Activated CD8-positive, alpha-beta memory T cell treated with anti-CD3 and anti-CD28 coated beads, Interleukin-2, amount 50 U/mL, for 24 hours (primary cell): ENCODE measurements around the gene LRP1B.

Experiments
- DNase-seq: peaks from one replicate; pipeline ENCODE4 v3.0.0-alpha.2; 2020; ENCODE audit errors: extremely low read depth

The LRP1B gene

DNA sequence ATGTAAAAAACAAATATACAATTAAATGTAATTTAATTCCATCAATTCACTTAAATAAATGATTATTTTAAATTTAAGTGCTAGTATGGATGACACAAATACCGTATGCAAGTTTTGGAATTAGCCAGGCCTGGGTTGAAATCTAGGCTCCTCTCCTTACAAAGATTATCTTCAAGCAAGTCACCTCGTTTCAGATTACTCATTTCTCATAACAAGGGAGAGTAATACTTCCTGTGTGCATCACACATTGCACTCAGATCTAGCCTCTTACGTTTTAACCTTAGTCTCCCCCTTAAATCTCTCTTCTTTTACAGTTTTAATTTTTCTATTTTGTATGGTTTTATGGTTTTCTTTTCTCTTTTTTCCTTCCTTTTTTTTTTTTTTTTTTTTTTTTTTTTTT lies 1874.7 kb downstream of the LRP1B start:
- no peak for DNase-seq

DNA sequence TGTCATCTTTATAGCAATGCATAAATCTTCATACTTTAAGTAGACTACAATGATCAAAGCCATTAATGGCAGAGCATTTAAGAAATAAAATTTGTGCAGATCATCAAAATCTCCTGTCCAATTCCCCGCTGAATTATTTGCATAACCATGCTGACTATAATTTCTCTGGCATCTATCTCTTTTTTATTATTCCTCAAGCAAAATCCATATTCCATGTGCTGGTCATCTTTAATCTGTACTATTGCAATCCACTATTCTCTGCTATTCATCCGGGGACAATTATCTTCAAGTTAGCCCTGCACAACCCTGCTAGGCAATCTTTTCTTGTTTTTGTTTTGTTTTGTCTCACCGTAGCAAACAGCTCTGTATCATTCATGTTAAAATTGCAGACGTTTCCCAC lies 1881.0 kb downstream of the LRP1B start:
- DNase-seq = no peak

DNA sequence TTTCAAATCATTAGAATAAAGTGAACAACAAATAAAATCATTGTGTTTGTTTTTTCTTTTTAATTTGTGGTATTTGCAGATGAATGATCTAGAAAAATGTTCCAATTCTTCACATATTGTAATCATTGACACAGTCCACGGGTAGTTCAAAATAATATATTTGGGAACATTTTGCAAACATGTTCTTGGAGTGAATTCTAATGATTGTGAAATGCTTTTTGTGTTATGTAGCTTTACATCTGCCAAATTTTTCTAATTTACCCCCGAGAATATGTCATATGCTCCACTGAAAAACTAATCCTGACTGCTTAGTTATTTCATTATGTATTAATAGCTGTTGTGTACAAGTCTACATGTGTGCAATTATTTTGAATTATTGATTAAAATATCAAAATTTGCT lies 1882.2 kb downstream of the LRP1B start:
- DNase-seq = no peak

DNA sequence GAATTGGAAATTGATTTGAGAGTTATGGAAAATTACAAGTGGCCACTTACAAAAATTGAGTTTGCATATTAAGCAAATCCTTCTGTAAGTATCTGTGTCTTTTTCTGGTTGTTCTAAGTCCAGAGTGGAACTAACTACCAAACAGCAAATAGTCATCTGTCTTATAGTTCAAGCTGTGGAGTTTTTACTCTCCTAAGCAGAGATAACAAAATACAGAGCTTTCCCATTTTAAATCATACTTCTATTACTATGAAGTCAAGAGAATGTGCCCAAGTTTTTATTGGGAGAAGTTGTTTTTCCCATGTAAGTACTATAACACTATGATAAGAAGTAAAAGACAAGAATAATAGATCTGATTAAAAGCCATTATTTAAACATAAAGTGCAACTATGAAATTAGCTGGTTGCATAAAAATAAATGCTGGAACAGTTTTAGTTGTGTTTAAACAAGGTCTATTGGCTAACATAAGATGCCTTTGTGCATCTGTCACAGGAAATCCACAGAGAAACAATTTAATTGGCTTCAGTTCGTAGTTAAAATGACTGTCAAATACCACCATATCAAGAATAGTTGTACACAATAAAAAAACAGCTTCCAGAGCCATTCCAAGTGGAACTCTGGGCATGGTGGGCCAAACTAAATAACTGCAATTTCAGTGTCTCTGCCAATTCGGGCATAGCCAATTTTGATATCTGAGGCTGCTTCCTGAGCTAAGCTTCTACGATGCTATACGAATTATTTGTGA lies 1883.2 kb downstream of the LRP1B start:
- no peak for DNase-seq

DNA sequence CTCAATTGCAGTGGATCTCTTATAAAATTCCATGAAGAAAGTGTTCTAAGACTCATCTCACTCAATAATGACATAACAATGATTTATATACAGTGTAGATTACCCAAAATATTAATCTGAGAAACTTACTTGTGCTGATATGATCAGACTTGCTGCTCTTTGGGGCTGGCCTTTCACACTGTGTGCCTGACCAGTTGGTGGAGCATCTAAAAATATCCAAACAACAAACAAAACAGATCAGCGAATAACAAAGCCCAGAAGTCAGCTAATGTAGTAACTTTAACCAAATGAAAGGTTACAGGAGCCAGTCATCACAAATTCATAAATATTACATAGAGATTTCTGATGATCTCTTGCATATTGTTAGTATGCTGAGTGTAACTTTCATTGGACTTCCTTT lies 1883.9 kb downstream of the LRP1B start:
- no peak for DNase-seq

DNA sequence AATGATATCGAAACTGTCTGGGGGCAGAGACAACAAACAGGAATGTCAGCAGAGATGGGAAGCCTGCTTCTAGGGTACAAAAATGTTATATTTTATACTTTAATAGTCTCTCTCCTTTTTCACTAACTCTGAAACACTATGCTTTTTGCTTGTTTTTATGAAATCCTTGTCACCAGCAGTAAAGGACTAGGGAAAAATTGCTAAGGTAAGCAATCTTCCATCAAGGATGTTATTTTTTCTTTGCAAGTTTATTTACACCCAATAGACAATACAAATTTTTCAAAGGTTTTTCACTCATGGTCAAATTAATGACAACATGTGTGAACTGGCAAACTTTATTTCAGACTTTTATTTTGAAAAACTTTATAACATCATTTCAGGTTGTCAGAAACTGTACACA lies 1884.8 kb downstream of the LRP1B start:
- DNase-seq = no peak

DNA sequence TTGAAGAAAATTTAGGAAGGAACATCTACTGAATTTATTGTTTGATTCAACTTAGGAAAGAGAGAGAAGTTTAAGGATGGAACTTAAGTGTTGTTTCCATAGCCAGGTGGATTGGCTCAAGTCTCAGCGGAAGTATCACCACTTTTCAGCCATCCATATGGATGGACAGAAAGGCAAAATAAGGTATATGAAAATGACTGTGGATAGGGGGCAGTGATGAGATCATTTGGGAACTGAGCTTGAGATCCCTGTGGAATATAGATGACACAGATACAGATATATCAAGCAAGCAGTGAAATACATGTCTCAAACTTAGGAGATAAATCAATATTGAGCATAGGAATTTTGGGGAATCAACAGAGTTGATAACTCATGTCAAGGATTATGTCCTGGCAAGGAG lies 1887.9 kb downstream of the LRP1B start:
- no peak for DNase-seq

DNA sequence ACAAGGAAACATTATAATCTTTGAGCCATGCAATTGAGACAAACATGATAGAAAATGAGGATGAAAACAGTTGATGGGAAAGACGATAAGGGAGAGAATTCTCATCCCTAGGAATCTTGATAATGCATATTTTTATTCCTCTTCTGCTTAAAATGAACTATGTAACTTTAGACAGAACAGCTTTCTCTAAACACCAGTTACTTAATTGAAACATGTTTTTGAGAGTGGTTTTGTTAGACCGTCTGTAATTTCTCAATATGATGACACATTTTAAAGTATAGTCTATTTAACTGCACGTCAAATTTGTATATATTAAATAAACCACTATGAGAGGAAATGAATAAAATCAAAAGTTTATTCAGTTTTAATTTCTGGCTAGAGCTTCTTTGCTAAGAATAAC lies 1896.7 kb downstream of the LRP1B start:
- DNase-seq = no peak

DNA sequence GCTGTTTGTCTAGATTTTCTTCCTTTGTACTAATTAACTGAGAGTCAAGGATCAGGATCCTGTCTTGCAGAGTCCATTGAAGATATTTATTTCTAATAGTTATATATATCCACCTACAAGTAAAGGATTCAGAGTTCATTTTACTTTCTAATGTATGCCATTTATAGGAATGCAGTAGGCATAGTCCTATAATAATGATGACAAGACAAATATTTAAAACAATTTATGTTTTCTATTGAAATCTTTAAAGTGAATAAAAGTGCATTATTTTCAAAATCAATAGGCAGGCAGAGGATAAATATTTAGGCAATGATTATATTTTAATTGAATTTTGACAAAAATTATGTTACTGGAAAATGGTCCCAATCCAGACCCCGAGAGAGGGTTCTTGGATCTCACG lies 1919.9 kb downstream of the LRP1B start:
- DNase-seq = no peak

DNA sequence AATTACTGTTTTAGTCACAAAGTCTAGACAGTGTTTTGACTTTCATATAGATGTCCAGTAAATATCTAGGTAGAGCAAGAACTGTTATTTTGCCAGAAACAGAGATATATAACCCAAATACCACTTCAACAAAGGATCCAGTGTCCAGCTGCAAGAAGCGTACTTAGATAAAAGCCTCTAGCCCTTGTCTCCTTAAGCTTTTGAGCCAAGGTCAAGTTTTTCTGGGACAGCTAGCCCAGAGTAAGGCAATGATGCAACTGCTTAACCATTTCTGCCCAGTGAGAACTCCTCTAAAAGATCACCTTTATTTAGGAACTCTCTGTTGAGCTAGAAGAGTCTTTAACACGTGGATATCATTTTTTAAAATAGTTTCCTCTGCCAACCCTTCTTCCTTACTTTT lies 1925.7 kb downstream of the LRP1B start:
- no peak for DNase-seq

DNA sequence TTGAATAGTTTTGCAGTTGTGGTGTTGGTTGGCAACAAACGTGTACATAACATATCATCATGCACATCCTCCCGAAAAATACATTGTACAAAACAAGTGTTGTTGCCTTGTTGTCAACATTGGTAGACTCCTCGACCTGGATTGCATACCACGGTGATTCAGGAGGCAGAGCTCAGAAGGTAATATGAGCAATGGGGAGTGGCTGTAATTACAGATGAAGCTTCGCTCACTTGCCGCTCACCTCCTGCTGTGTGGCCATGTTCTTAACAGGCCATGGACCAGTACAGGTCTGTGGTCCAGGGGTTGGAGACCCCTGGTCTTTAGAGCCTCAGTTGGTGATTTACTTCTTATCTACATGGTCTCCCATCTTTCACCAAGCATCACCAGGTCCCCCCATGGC lies 1927.5 kb downstream of the LRP1B start:
- DNase-seq = no peak

DNA sequence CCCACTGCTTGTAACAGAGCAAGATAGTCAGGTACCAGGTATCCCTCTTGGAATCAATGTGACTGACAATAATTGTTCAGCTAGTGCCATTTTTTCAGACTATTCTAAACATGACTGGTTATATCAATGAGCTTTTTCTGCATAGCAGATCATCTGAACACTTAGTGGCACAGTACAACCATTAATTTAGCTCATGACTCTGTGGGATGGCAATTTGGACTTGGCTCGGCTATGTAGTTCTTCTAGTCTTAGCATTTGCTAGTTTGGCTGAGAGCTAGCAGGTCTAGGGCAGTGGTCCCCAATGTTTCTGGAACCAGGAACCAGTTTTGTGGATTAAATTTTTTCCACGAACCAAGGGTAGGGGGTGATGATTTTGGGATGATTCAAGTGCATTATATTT lies 1929.2 kb downstream of the LRP1B start:
- no peak for DNase-seq

DNA sequence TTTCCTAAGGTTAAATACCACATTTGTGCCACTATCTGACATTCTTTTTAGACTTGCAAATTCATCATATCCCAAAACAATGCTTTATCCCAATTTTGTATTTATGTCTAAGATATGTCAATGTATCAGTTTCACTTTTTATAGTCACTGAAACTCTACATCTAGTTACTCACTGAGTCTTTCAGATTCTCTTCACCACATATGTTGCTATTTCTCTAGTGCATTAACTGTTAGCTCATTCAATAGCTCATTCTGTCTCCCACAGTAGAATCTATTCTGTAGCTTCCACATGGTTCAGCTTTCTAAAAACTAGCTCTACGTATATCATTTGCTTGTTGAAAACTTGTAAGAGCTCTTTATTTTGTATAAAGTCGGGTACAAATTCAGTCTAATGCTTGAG lies 1930.1 kb downstream of the LRP1B start:
- DNase-seq = no peak

DNA sequence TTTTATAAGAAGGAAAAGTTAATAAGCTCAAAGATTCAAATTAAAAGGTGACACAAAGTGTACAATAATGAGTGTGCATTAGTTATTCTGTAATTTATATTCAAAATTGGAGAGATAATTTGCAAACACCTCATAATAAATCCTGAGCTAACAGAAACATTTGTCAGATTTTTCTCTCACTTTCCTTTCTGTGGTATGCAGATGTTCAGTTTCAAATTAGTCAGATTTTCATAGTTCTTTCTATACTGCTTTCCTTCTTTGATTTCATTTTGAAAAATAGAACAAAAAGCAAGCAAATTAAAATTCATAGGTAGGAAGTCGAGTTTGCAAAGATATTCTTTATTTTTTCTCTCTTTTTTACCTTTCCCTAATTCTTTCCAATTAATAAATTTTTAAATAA lies 1930.5 kb downstream of the LRP1B start:
- DNase-seq = no peak

DNA sequence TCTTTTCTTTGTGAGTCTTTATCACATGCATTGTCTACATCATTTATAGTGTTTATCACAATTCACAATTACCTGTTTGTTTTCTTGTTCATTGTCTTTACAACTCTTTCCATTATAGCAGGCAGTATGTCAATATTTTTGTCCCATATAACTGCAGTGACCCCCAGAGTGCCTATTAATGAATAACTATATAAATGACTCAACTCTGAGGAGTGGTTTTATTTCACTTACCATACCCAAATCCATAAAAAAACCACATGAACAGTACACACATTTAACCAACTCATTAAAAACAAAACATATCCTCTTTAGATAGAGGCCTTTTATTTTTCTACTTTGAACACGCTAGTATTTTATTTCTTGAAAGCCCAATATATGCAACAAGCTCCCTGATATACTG lies 1931.5 kb downstream of the LRP1B start:
- DNase-seq = no peak

DNA sequence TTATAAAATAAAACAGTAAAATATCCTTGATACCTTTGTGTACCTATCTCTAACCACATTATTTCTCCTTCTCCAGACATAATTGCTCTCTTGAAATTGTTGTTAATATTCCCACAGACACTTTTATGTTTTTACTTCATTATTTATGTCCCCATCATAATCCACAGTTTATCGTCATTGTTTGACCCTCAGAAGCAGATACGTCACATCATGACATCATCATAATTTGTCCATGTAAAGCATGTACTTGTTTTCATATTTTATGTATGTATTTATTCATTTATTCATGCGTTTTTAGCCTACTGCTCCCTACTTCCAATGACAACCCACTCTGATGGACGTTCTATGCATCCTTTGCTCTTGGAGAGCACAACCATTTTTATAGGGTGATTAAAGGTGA lies 1943.7 kb downstream of the LRP1B start:
- DNase-seq = no peak

DNA sequence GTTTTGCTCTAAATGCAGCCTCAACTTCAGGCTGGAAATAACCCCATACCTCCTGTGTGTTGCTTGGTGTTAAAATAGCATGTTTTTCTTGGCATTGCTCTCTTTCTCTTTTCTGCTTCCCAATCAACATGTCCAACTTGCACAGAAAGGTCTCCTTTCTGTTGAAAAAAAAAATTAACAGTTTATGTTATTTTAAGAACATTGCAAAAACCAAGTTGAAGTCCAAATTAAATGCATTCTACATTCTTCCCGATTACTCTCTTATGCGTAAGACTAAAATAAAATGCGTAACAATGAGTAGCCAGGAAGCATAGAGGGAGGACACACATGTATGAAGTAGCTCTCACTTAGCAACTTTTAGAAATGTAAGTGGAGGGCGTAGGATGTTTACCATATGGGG lies 1944.5 kb downstream of the LRP1B start:
- no peak for DNase-seq

DNA sequence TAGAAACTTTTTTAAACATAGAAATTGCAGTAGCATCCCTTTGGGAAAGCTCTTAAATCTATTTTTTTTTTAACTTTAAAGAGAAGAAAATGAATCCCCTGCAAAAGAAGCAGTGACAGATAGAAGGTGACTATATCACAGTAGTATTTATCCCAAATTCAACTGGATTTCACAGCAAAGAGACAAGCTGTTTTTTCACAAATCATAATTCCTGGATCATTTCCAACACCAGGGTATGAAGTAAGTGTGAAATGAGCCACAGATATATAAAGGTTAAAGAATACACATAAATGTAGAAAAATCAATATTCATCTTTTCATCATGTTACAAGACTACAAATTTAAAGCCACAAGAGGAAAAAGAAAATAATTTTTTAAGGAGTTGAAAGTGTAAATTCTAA lies 1945.7 kb downstream of the LRP1B start:
- no peak for DNase-seq

DNA sequence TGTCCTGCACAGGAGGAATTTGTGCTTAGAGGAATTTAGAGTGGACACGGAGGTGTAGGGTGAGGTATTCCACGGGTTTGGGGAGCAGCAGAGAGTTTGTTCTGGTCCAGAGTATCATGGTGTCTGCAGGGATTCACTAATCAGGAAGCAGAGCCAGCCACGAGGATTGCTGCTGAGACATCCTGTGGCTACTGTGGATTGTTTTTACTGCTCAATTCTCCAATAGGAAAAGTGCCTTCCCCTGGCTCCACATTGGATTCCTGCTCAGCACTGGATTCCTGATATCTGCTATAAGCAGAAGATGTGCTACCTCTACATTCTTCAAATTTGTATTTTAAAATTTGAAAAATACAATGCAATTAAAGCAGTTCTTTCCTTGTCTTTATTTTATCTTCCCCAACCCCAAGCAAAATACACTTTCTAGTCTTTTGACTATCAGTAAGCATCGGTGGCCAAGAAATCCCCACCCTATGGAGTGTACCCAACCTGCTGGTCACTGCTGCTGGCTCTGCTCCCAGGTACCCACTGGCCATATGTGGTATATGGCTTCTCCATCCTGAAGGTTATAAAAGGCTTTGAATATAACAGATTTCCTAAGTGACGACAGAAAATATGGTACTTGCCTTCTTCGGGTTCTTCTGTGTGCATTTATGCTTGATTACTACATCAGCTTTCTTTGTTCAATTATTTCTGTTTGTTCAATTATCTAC lies 1947.6 kb downstream of the LRP1B start:
- no peak for DNase-seq
